Non-pigmented ciliary epithelial cell (primary cell): ENCODE data around the gene SLC9A7.
A peak's percentile ranks its signal among the peaks of the same experiment; 100 is the strongest.
"Not testable (repeated sequence)": the region's sequence is repeated elsewhere in the genome, so short reads cannot be mapped to it uniquely, and the experiment has no call there.

Source experiments
- DNase-seq: peaks from one replicate; pipeline ENCODE4 v3.0.0-alpha.2; 2010; ENCODE audit warnings: low read depth

The SLC9A7 gene

DNA sequence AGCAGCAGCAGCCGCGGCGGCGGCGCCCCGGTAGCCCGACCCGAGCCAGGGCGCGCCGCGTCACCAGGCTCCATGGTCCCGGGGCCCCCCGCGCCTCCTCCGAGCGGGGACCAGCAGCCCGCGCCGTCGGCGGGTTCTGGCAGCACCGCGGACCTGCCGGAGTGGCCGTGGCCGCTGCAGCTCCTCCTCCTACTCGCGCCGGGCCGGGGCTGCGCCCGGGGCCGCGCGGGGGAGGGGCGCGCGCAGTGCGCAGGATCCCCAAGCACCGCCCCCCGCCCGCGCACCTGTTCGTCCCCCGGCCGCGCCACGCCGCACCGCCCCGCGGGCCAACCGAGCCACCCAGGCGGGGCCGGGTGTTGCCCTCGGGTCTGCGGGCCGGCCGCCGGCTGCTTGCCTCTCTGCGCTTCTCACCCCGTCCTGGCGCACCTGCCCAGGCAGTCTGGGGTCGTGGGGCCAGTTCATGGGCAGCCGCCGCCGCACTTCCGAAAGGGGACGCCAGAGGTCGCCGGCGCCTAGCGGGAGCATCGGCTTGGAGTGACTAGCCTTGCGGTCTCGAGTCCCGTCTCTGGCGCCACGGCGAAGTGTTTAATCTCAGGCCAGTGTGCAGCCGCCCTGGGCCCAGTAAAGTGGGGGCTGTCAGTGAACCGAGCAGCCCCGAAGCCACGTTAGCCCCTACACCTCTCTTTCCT, at the start of gene SLC9A7:
Gene SLC9A7 (minus strand): TSS at position 163 of the 689 bp plus-strand sequence. CDS start 89 bp downstream, at position 74.
- DNase-seq, result no peak

DNA sequence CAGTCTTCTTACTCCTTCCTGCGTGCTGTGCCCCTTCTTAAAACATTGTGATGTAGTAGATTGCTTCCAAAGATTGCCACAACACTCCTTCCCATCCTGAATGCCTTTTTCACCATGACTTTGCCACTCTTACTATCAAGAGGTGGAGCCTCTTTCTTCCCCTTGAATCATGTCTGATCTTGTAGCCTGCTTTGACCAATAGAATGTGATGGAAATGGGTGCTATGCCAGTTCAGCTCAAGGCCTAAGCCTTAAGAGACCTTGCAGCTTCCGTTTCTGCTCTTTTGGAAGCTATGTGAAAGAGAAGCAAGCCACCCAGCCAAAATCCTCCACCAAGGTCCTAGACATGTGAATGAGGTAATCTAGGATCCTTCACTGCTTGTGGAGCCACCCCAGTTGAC, 46.4 kb upstream of the SLC9A7 start:
- DNase-seq, result no peak

DNA sequence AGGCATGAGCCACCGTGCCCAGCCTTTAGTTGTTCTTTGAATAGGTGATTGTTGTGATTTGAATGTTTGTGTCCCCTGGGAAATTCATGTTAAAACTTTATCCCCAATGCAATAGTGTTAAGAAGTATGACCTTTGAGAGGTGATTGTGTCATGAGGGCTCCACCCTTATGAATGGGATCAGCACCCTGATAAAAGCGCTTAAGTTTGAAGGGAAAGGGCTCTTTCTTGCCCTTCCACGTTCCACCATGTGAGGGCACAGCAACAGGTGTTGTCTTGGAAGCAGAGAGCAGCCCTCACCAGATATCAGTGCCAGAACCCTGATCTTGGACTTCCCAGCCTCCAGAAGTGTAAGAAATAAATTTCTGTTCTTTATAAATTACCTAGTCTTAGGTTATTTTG, 44.2 kb upstream of the SLC9A7 start:
- DNase-seq, result no peak

DNA sequence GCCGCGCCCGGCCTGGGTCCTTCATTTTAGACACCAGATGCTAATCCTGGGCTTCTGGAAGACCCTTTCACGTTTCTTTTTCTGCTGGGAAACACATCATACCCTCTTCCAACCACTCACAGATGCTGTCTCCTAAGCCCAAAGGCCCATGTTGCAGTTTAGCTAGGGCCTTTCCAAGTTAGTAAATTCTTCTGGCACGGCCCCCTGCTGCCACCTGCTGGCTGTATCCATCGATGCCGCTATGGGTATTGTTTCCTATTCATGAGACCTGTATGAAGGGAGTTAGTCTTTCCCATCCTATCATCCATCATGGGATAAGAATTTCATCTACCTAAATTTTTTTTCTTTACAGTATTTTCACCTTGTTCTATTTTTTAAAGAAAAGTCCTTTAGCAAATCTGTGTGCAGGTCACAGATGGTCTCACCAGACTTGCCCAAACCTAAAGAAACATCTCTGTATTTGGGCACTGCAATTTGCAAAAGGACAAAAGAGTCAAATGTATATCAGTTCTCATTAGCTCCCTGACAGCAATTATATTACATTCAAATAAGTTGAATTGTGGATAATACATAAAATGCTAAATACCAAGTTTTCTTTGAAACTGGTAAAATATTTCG, 37.8 kb upstream of the SLC9A7 start:
- DNase-seq, result no peak

DNA sequence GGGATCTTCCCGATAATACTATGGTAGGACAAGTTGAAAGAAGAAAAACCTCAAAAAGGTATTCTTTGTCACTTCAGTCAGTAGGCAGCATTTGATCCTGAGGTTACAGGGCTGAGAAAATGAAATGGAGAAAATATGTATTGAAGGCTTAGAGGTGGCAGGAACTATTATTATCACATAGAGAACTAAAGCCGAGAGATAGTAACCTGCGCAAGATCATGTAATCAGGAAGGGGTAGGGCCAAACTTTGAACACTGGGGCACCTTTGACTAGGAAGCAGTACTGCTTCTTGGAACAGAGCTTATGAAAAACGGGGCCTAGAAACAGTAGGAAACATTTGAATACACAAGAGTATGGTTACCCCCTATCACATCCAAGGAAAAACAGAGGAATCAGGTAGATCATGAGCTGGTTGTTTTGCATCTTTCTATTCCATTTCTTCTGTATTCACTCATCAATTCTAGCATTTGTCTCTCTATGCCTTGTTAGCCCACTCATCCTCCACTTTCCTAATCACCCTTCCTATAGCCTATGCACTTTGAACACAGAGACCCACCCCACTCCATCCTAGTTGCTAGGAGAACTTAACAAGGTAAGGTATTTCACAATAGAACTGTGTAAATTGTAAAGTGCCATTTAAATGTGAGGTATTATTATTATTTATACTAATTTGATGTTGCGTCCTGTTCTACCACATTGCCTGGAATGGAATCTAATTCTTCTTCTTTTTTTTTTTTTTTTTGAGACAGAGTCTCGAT, 34.6 kb upstream of the SLC9A7 start:
- DNase-seq, result no peak

DNA sequence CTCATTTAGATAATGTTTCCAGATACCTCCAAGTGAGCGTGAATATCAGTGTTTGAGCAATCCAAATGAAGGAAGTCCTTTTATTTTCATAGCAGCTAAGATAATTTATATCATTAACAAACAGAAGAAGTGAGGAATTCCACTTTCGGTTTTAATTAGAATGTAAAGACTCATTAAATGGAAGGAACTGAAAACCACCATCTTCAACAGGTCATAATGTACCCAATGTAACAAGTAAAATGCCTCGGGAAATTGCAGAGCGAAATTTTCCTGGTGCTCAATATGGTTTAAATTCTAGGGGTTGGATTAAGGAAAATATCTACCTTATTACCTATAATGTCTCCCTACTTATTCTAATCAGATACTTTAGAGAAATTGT, 33.9 kb upstream of the SLC9A7 start:
- no peak for DNase-seq

DNA sequence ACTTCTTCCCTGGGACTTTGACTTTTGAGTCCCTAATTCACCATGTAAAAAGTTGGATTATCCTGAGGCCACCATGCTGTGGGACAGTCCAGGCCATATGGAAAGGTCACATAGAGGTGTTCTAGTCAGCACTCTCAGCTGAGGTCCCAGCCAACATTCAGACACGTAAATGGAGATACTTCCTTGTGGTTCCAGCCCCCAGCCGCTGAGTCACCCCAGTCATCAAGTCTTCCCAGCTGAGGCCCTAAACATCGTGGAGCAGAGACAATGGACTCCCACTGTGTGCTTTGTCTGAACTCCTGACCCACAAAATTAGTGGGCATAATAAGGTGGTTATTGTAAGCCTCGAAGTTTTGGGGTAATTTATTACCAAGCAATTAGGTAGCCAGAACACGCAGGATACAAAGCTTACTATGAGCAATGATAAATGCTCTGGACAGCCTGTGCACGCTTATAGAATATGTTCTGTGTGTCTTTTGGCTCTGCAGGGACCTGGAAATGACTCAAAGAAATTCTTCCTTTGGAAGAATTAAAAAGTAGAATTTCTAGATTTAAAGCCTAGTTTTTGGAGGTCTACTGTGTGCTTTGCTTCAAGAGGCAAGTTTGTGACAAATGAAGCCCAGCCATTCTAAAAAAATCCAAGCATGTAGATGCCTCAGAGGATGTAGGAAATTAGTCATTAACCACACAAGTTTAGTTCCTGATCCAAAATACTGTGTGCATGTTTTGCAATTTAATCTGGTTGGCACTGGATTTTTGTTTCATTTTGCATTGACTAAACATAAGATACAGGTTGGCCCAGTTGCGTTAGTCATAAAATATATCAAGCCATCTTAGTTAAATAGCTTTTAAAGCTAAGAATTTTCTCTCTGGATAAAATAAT, 33.2 kb upstream of the SLC9A7 start:
- DNase-seq, result peak; percentile 76

DNA sequence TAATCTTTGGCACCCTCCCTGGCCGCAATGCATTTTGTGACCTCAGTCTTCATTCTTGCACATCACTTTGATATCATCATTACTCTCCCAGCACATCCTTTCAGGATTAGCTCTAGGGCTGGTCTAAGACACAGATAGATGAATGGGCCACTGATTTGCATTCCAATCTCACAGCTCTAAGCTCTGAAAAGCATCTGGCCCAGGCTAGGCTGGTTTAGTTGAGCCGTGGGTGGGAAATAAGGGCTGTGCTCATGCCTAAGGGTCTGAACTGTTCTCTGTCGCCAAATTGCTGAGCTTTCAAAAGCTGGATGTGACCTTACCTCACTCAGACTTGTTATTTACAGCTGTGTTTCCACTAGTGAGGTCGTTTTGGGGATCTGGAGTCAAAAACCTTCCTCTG, 30.0 kb upstream of the SLC9A7 start:
- peak; percentile 54 for DNase-seq

DNA sequence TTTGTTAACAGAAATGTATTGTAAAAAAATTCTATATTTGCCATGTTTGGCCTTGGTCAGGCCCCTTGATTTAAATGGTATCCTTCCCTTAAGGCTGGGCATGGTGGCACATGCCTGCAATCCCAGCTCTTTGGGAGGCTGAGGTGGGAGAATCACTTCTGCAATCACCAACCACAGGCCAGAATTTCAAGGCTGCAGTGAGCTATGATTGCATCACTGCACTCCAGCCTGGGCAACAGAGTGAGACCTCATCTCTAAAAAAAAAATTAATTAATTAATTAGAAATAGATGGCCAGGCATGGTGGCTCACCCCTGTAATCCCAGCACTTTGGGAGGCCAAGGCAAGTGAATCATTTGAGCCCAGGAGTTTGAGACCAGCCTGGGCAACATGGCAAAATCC, 25.5 kb upstream of the SLC9A7 start:
- not testable (repeated sequence) for DNase-seq

DNA sequence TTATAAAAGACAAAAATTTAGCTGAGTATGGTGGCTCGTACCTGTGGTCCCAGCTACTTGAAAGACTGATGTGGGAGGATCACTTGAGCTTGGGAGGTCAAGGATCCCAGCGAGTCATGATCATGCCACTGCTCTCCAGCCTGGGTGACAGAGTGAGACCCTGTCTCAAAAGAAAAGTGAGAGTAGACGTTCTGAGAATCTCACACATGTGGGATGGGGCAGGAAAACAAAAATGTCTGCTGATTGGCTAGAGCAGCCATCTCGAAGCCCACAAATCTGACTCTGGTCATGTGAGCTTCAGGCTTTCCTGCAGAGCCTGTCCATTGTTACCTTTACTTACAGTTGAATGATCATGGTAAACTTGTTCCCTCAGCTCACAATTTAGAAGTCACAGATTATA, 23.1 kb upstream of the SLC9A7 start:
- DNase-seq, result no peak

DNA sequence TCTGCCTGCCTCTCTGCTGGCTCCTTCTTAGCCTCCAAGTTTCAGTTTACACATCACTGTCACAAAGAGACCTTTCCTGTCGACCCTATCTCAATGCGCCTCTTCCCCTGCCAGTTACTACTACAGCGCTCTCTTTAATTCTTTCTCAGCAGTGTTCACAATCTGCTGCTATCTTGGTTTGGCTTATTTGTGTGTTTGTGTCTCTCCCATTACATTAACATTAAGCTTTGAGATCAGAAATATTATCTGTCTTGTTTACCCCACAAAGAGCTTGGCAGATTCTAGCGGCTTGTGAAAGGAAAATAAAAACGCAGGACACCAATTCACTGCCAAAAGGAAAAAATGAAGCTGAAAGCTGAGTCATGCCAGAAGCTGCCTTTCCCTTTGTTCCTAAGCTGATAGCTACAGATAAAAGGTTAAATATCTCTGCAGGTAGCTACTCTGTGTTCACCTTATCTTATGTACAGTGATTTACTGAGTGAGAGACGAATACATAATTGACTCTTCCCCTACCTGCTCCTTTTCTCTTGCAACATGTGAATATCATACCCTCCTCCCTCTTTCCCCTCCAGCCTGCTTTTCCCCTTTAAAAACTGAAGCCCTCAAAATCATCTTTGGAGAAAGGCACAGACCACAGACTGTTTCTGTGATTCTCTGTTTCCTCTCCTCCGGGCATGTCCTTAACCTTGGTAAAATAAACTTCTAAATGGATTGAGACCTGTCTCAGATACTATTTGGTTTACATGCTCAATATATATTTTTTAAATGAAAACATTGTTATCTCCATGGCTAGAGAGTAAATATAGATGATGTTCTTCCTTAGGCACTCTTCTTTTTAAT, 19.3 kb upstream of the SLC9A7 start:
- DNase-seq, result no peak

DNA sequence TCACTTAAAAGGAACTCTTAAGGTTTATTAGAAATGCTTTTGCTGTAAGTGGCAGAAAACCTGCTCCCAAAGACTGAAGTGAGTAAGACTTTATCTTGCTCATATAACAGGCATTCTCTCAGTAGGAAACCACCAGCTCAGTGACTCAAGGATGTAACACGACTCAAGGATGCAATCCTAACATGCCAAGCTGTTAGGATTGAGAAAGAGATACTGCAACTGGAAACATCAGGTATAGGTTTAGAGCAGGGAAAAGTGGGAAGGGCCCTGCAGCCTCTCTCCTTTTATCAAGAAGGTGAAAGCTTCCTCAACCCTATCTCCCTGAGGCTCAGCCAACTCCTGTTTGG, 11.9 kb upstream of the SLC9A7 start:
- DNase-seq, result peak; percentile 78

DNA sequence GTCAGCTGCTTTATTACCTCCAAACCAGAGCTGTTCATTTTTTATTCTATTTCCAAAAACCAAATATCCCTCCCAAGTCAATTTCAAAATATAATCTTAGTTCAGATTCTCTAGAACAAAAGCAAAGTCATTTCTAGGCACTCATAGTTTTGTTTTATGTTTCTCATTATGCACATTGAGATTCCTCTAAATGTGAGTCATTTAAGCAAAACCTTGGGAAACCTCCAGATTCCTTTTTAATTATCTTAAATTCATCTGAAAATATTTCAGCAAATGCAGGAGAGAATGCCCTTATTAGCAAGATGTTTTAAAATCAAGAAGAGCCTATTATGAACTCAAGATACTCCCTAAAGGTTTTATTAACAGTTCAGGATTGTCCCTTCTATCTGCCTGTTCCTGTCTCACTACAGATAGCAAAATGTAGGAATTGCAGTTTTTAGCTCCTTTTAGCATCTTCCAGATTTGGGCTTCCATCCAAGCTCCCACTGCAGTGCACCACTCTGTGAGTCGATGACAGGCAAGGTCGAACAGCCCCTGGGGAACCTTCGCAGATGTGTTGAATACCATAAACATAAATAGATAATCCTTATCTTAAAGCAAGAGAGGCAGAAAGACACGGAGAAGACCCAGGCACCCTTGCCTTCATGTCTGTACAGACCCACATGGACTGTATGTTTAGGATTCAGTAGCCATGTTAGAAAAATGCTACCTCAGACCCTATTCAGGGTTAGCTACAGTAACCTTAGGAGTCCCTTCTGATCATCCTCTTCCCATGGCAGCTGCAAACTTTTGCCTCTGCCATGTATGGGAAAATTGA, 11.3 kb upstream of the SLC9A7 start:
- no peak for DNase-seq

DNA sequence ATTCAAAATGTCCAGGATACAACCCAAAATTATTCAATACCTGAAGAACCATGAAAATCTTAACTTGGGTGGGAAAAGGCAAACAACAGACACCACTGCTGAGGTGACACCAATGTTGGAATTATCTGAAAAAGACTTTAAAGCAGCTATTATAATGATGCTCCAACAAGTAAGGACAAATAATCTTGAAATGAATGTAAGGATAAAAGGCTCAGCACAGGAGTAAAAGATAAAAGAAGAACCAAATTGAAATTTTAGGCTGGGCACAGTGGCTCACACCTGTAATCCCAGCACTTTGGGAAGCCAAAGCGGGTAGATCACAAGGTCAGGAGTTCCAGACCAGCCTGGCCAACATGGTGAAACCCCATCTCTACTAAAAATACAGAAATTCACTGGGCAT, 4.0 kb upstream of the SLC9A7 start:
- no peak for DNase-seq

DNA sequence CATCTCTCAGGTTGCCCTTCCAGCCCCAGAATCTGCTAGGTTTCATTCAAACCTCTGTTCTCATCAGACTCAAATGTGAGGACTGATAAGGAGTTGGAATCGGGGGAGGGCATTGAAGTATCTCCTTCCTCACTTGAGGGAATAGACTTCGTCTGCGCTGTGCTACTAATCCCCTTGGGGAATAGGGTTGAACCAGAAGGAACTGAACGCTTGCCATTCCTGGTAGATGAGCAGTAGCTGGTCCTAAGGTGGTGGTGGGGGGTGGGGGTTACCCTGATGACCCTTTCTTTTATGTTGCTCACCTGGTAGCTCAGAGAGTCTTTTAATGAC, 692 bp upstream of the SLC9A7 start:
- DNase-seq, result no peak

DNA sequence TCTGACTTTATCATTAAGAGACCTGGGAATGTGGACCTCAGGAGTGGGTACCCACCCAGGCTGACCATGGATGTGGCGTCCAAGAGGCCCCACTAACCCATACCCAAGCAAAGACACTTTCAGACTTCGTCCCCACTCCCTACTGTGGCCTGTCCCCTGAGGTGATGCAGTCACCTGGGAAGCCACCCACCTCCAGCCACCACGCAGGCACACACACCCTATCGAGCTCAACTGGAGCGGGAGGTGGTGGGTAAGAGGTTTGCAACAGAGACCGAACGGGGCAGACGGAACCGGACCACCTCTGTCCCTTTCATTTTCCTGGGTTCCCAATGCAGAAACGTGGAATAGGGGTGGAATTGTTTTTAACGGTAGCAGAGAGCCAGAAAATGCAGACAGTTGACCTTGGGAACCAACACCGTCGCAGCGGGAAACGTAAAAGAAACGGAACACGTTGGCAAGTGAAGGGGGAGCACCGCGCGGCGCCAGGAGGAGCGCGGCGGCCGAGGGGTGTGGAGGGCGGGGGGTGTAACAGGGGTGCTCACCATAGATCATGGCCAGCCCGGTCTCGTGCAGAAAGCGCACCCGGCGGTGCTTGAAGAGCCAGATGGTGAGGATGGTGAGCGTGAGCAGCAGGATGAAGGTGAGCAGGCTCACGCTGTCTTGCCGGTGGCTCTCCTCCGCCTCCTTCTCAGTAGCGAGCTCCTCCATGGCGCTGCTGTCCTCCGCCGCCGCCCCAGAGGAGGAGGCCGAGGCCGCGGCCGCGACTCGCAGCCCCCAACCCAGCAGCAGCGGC, 559 bp downstream of the SLC9A7 start:
- DNase-seq, result no peak

DNA sequence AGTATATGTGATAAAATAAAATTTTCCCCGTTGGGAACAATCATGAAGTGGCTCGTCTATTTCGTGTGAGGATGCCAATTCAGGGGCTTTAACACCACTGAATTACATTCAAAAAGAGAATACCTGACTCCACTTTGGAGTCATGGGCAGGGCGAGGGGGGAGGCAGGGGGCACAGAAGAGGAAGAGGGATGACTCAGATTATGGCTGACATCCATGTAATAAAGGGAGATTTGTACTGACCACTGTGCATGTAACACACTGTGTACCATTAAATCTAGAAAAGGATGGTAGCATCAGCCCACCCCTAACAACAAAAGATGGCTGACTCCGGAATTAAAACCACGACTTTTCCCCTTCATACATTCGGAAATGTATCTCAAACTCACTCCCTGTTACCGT, 1.3 kb downstream of the SLC9A7 start:
- no peak for DNase-seq

DNA sequence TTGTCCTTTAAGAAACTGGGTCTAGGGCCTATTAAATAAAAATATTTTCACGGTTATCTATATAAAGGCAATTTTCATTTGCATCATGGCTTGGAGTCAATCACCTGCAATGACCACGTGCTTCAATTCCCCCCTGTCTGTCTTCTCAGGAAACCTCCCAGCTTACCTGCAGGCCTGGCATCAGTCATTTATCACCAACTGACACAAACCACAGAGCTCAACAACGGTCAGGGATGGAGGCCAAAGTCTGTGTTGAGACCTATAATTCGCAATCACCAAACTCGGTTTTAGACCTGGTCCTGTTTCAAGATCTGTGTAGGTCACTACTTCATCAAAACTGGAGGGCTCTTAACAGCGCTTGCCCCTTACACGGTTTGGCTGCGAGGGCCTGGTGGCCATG, 1.9 kb downstream of the SLC9A7 start:
- no peak for DNase-seq

DNA sequence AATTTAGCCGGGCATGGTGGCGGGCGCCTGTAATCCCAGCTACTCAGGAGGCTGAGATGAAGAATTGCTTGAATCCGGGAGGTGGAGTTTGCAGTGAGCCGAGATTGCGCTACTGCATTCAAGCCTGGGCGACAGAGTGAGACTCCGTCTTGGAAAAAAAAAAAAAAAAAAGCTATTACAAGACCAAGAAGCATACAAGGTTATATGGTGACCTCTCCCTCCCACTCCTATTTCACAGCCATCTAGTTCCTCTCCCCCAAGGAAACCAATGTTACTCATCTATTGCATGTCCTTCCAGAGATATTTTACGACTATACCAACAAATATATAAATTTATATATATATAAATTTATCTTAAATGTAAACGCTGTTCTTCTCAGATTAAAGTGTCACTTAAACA, 3.2 kb downstream of the SLC9A7 start:
- DNase-seq, result no peak

DNA sequence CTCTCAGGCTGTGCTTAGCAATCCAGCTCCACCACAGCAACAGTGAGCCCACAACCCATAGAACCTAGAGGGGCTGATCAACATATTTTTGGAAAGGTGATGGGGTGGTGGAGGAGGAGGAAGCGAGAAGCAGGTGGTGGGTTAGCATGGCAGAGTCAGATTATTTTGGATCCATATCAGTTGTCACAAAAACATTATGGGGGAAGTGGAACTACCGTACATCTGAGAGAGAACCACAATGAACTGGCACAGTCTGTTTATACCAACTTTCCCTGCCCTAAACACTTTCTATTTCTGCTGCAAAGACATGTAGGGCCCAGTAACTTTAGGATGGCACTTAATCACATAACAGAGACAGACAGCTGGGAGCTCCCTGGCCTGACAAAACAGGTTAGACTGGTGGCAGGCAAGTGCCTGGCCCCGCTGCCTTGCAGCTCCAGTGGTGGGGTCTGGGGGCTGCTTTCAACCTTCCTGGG, 4.3 kb downstream of the SLC9A7 start:
- no peak for DNase-seq
